CD4-positive, alpha-beta T cell (primary cell): ENCODE measurements around the gene PRICKLE2. TPM values are rescaled to one million over a fixed set of nuclear protein-coding genes. Genes with fewer than 3 reads are reported as not detected.
"Not testable (repeated sequence)": the region's sequence is repeated elsewhere in the genome, so short reads cannot be mapped to it uniquely, and the experiment has no call there.

Experiments used
- ATAC-seq: fragments of 200-7000 bp; cut with Tn5 transposase; one replicate; pipeline ENCODE4 v1.10.0; 2022; ENCODE audit warnings: mild to moderate bottlenecking; ENCODE audit not compliant: poor library complexity
- CTCF ChIA-PET: fragments of 350-600 bp; sonication (Branson Sonifier 250); formaldehyde crosslinking; loops from one replicate; lab custom pipeline; 2021; ENCODE audit warnings: antibody characterized with exemption, inconsistent platforms; lab: Charles Lee
- POLR2A ChIA-PET: fragments of 350-600 bp; sonication (Branson Sonifier 250); formaldehyde crosslinking; loops from one replicate; lab custom pipeline; 2021; ENCODE audit warnings: antibody characterized with exemption, inconsistent platforms; lab: Charles Lee
- DNase-seq, 14 experiments: peaks; one replicate each; pipeline ENCODE4 v3.0.0-alpha.2; 2013 to 2020; ENCODE audit warnings: mixed read lengths in 2 of 14
- H3K27ac ChIP-seq, 2 donors: one replicate each; pipeline versions ENCODE4 v1.5.1 to v1.7.0; 2013; ENCODE audit warnings: low read length in 2 of 2, low read depth in 1 of 2, mild to moderate bottlenecking in 1 of 2
- H3K27me3 ChIP-seq, 2 experiments: 1 replicate in 1 of 2; 2 replicates in 1 of 2; pipeline versions ENCODE4 v1.6.1 to v1.7.0; 2013; ENCODE audit warnings: low read length in 2 of 2, control low read depth in 1 of 2, mild to moderate bottlenecking in 1 of 2, moderate library complexity in 1 of 2; ENCODE audit not compliant: insufficient read depth in 2 of 2, control insufficient read depth in 1 of 2
- H3K36me3 ChIP-seq: one replicate; pipeline ENCODE4 v1.6.1; 2013; ENCODE audit warnings: low read length, control low read depth; ENCODE audit not compliant: insufficient read depth
- H3K4me1 ChIP-seq: one replicate; pipeline ENCODE4 v1.6.1; 2013; ENCODE audit warnings: low read length, control low read depth; ENCODE audit not compliant: insufficient read depth
- H3K4me3 ChIP-seq: one replicate; pipeline ENCODE4 v1.5.1; 2013; ENCODE audit warnings: mild to moderate bottlenecking, low read length, moderate library complexity
- H3K9me3 ChIP-seq, 2 experiments: 1 replicate in 1 of 2; 2 replicates in 1 of 2; pipeline versions ENCODE4 v1.6.1 to v1.7.0; 2013; ENCODE audit warnings: low read length in 2 of 2, mild to moderate bottlenecking in 2 of 2, control low read depth in 1 of 2, moderate library complexity in 1 of 2; ENCODE audit not compliant: control insufficient read depth in 1 of 2, insufficient read depth in 1 of 2
- H3K27ac Mint-ChIP-seq: one replicate; pipeline ENCODE4 v1.8.0; 2020; ENCODE audit warnings: mixed read lengths
- H3K27me3 Mint-ChIP-seq: one replicate; pipeline ENCODE4 v1.8.0; 2021; ENCODE audit warnings: mixed read lengths
- H3K36me3 Mint-ChIP-seq: one replicate; pipeline ENCODE4 v1.8.0; 2021; ENCODE audit warnings: low read depth, mixed read lengths
- H3K4me1 Mint-ChIP-seq: one replicate; pipeline ENCODE4 v1.8.0; 2021; ENCODE audit warnings: low read depth, mixed read lengths
- H3K4me3 Mint-ChIP-seq: one replicate; pipeline ENCODE4 v1.8.0; 2020; ENCODE audit warnings: mild to moderate bottlenecking, mixed read lengths
- H3K9me3 Mint-ChIP-seq: one replicate; pipeline ENCODE4 v1.8.0; 2020; ENCODE audit warnings: mixed read lengths
- intact Hi-C, 2 experiments: fragments of 100-400 bp; cut with DNase I in 1 of 2; cut with micrococcal nuclease in 1 of 2; formaldehyde crosslinking; loops; one replicate each; pipeline versions ENCODE4 v1.15.1 to v1.9.0; 2023 to 2025; cut with DNase I, micrococcal nuclease
- total RNA-seq, 174 experiments: library from RNA in 2 of 174; stranded (reverse) in 2 of 174; gene quantifications; one replicate each; pipeline ENCODE4 v1.2.3 and lab custom pipeline; 2021 to 2026
- TF ChIP-seq, protein P1 (sequence below): fragments of 200-600 bp; IDR thresholded peaks from one replicate; pipeline ENCODE4 v1.8.0; 2022; ENCODE audit warnings: antibody characterized with exemption, mild to moderate bottlenecking

The PRICKLE2 gene
- total RNA-seq, 2 experiments from 2014 or later = not detected

DNA sequence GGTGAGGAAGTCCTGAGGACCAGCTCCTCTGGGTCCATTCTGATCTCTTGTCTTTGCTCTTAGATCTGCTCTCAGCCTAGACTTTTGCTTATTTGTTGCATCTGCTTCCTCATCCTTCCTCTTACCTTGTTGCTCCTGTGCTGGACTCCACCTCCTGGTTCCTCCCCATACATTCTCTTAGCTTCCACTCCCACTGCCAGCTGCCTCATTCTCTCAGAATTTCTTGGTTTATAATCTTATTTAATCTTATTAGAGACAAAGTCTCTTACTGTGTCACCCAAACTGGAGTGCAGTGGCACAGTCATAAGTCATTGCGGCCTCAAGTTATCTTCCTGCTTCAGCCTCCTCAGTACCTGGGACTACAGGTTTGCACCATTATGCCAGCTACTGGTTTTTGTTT, 133.8 kb downstream of the PRICKLE2 start:
- H3K27me3 Mint-ChIP-seq = peaks cover 19% of the 10 kb centered on the region

DNA sequence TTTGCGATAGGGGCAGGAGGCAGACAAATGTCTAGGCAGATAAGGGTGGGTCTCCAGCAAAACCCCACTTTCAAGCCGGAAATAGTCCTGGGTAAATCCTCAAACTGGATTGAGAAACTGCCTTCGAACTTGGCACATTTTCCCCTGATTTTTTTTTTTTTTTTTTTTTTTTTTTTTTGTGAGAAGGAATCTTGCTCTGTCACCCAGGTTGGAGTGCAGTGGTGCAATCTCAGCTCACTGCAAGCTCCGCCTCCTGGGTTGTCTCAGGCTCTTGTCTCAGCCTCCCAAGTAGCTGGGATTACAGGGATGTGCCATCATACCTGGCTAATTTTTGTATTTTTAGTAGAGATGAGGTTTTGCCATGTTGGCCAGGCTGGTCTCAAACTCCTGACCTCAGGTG, 135.9 kb downstream of the PRICKLE2 start:
- H3K27me3 ChIP-seq, DNase-seq, H3K36me3 ChIP-seq, H3K4me1 Mint-ChIP-seq, H3K36me3 Mint-ChIP-seq, H3K27ac Mint-ChIP-seq, H3K4me3 Mint-ChIP-seq, H3K9me3 Mint-ChIP-seq, H3K4me3 ChIP-seq, POLR2A ChIA-PET, ATAC-seq, H3K9me3 ChIP-seq, H3K4me1 ChIP-seq, H3K27ac ChIP-seq, CTCF ChIA-PET, intact Hi-C loops: not testable (repeated sequence)
- H3K27me3 Mint-ChIP-seq = peaks cover 19% of the 10 kb centered on the region

More for the DNA sequence above, 133.8 kb downstream of the PRICKLE2 start:
- Mint-ChIP-seq H3K4me3 (no peak overlapping the region), H3K4me1 (no peaks in the 10 kb centered on the region), H3K9me3 (no peaks in the 10 kb centered on the region), H3K27ac (no peak overlapping the region), H3K36me3 (no peaks in the 10 kb centered on the region)
- TF ChIP-seq, protein P1, sequence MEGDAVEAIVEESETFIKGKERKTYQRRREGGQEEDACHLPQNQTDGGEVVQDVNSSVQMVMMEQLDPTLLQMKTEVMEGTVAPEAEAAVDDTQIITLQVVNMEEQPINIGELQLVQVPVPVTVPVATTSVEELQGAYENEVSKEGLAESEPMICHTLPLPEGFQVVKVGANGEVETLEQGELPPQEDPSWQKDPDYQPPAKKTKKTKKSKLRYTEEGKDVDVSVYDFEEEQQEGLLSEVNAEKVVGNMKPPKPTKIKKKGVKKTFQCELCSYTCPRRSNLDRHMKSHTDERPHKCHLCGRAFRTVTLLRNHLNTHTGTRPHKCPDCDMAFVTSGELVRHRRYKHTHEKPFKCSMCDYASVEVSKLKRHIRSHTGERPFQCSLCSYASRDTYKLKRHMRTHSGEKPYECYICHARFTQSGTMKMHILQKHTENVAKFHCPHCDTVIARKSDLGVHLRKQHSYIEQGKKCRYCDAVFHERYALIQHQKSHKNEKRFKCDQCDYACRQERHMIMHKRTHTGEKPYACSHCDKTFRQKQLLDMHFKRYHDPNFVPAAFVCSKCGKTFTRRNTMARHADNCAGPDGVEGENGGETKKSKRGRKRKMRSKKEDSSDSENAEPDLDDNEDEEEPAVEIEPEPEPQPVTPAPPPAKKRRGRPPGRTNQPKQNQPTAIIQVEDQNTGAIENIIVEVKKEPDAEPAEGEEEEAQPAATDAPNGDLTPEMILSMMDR = no peak
- Histone ChIP-seq H3K27me3 (peaks cover 0 to 3% of the 10 kb centered on the region in 2 experiments), H3K4me1 (no peaks in the 10 kb centered on the region), H3K36me3 (no peaks in the 10 kb centered on the region), H3K9me3 (no peaks in the 10 kb centered on the region), H3K27ac (no peak overlapping the region), H3K4me3 (no peak overlapping the region)
- POLR2A ChIA-PET = no interaction called here
- intact Hi-C loops = no loop called here
- CTCF ChIA-PET = no interaction called here
- ATAC-seq = no peak
- no peak for DNase-seq

DNA sequence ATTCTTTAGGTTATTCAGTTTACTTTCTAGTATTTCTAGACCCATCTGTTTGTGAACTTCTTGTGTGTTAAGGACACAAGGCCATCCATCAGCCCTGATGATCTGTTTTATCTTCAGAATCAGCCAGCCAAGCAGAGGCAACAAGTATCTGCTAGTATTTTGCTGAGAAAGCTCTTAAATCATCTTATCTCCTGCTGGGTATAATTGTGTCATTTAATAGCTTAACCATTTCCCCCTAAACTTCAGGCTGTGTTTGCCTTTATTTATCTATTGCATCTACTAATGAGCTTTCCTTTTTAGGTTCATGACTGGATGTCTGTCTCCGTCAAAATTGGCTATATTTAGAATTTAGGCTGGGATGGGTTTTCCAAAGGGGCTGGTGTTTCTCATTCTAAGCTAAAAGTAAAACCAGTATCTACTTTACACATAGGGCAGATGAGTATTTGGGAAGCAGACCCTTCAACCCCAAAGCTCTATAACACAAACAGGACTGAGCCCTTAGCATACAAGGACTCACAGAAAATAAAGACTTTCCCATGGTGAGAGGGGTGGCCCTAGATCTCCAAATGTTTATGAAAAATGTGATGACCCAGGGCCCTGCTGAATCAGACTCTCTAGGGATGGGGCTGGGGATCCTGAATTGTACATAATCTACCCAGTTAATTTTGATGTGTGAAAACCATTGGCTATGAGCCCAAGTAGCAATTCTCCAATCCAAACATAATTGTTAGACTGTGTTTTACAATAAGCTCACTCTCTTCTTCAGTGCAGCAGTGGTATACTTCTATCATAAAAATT, 136.7 kb downstream of the PRICKLE2 start:
- ChIA-PET CTCF (no interaction called here), POLR2A (no interaction called here)
- Histone ChIP-seq H3K36me3 (no peaks in the 10 kb centered on the region), H3K9me3 (no peaks in the 10 kb centered on the region), H3K27ac (no peak overlapping the region), H3K4me1 (no peaks in the 10 kb centered on the region), H3K4me3 (no peak overlapping the region), H3K27me3 (peaks cover 0 to 5% of the 10 kb centered on the region in 2 experiments)
- TF ChIP-seq, protein P1 = no peak
- Mint-ChIP-seq H3K4me1 (no peaks in the 10 kb centered on the region), H3K27me3 (peaks cover 19% of the 10 kb centered on the region), H3K36me3 (no peaks in the 10 kb centered on the region), H3K9me3 (no peaks in the 10 kb centered on the region), H3K27ac (no peak overlapping the region), H3K4me3 (no peak overlapping the region)
- no peak for ATAC-seq
- no peak for DNase-seq
- intact Hi-C loops = no loop called here
